ENCODE measurements around the gene UCP3. TPM values are rescaled to one million over a fixed set of nuclear protein-coding genes. Genes with fewer than 3 reads are reported as not detected.
"Not testable (repeated sequence)": the region's sequence is repeated elsewhere in the genome, so short reads cannot be mapped to it uniquely, and the experiment has no call there.

Gene UCP3
- total RNA-seq, 1 experiment from 2014 or later: 1.2 TPM

GRCh38 chr11:74000307-74001133 lies 8.4 kb downstream of the UCP3 start:
- DNase-seq: no peak
- peaks cover 4% of the 10 kb centered on the region; the same call in 1 of the 2 replicates for H3K36me3 ChIP-seq

GRCh38 chr11:73999581-74000306 lies 9.1 kb downstream of the UCP3 start:
- Histone ChIP-seq H3K27ac (no peak overlapping the region), H3K36me3 (peaks cover 4% of the 10 kb centered on the region; the same call in 1 of the 2 replicates), H3K27me3 (no peaks in the 10 kb centered on the region), H3K4me3 (no peak overlapping the region), H3K9me3 (replicated peaks) (no peaks in the 10 kb centered on the region), H3K4me1 (no peaks in the 10 kb centered on the region)
- DNase-seq: no peak

More at GRCh38 chr11:74000307-74001133, 8.4 kb downstream of the UCP3 start:
- Histone ChIP-seq H3K4me3 (no peak overlapping the region), H3K9me3 (replicated peaks) (no peaks in the 10 kb centered on the region), H3K4me1 (no peaks in the 10 kb centered on the region), H3K27me3 (no peaks in the 10 kb centered on the region), H3K27ac (no peak overlapping the region)

GRCh38 chr11:73998846-73999575 lies 9.9 kb downstream of the UCP3 start:
- no peak for DNase-seq
- H3K27me3 ChIP-seq: no peaks in the 10 kb centered on the region
- no peak overlapping the region for H3K27ac ChIP-seq
- no peaks in the 10 kb centered on the region for H3K9me3 ChIP-seq (replicated peaks)
- H3K4me1 ChIP-seq: no peaks in the 10 kb centered on the region
- no peak overlapping the region for H3K4me3 ChIP-seq
- peaks cover 4% of the 10 kb centered on the region; the same call in 1 of the 2 replicates for H3K36me3 ChIP-seq

GRCh38 chr11:73997120-73997770 lies 11.6 kb downstream of the UCP3 start:
- no peak overlapping the region for H3K27ac ChIP-seq
- no peak overlapping the region for H3K4me3 ChIP-seq
- H3K27me3 ChIP-seq: no peaks in the 10 kb centered on the region
- no peaks in the 10 kb centered on the region for H3K36me3 ChIP-seq
- H3K4me1 ChIP-seq: no peaks in the 10 kb centered on the region
- no peak for DNase-seq
- H3K9me3 ChIP-seq (replicated peaks): no peaks in the 10 kb centered on the region

GRCh38 chr11:73996161-73996747 lies 12.6 kb downstream of the UCP3 start:
- Histone ChIP-seq H3K36me3 (no peaks in the 10 kb centered on the region), H3K9me3 (replicated peaks) (no peaks in the 10 kb centered on the region), H3K27me3 (no peaks in the 10 kb centered on the region), H3K4me1 (no peaks in the 10 kb centered on the region), H3K4me3 (no peak overlapping the region), H3K27ac (no peak overlapping the region)
- DNase-seq: no peak

- Histone ChIP-seq H3K9me3 (replicated peaks) (no peaks in the 10 kb centered on the region), H3K4me3 (no peak overlapping the region), H3K27me3 (no peaks in the 10 kb centered on the region), H3K36me3 (no peaks in the 10 kb centered on the region), H3K4me1 (no peaks in the 10 kb centered on the region), H3K27ac (no peak overlapping the region)
- no peak for DNase-seq
Observed at GRCh38 chr11:73995731-73996130, 13.2 kb downstream of the UCP3 start.

GRCh38 chr11:73995247-73995646 lies 13.6 kb downstream of the UCP3 start:
- no peaks in the 10 kb centered on the region for H3K9me3 ChIP-seq (replicated peaks)
- H3K27me3 ChIP-seq: no peaks in the 10 kb centered on the region
- no peaks in the 10 kb centered on the region for H3K36me3 ChIP-seq
- H3K4me1 ChIP-seq: no peaks in the 10 kb centered on the region
- H3K4me3 ChIP-seq: no peak overlapping the region
- no peak for DNase-seq
- H3K27ac ChIP-seq: no peak overlapping the region

- Histone ChIP-seq H3K9me3 (replicated peaks) (no peaks in the 10 kb centered on the region), H3K4me3 (no peak overlapping the region), H3K36me3 (no peaks in the 10 kb centered on the region), H3K4me1 (no peaks in the 10 kb centered on the region), H3K27me3 (no peaks in the 10 kb centered on the region), H3K27ac (no peak overlapping the region)
- DNase-seq: no peak
Observed at GRCh38 chr11:73991471-73992006, 17.3 kb downstream of the UCP3 start.

GRCh38 chr11:73990730-73991129 lies 18.2 kb downstream of the UCP3 start:
- no peaks in the 10 kb centered on the region for H3K27me3 ChIP-seq
- no peaks in the 10 kb centered on the region for H3K36me3 ChIP-seq
- no peak overlapping the region for H3K4me3 ChIP-seq
- no peak for DNase-seq
- H3K27ac ChIP-seq: no peak overlapping the region
- no peaks in the 10 kb centered on the region for H3K4me1 ChIP-seq
- H3K9me3 ChIP-seq (replicated peaks): no peaks in the 10 kb centered on the region

GRCh38 chr11:73989156-73989555 lies 19.7 kb downstream of the UCP3 start:
- H3K27ac ChIP-seq: no peak overlapping the region
- H3K27me3 ChIP-seq: no peaks in the 10 kb centered on the region
- H3K4me1 ChIP-seq: no peaks in the 10 kb centered on the region
- H3K9me3 ChIP-seq (replicated peaks): no peaks in the 10 kb centered on the region
- no peak overlapping the region for H3K4me3 ChIP-seq
- no peak for DNase-seq
- no peaks in the 10 kb centered on the region for H3K36me3 ChIP-seq

- H3K27me3 ChIP-seq: no peaks in the 10 kb centered on the region
- H3K4me1 ChIP-seq: no peaks in the 10 kb centered on the region
- no peak for DNase-seq
- no peak overlapping the region for H3K4me3 ChIP-seq
- no peaks in the 10 kb centered on the region for H3K36me3 ChIP-seq
- H3K27ac ChIP-seq: no peak overlapping the region
- no peaks in the 10 kb centered on the region for H3K9me3 ChIP-seq (replicated peaks)
Observed at GRCh38 chr11:73988227-73988626, 20.7 kb downstream of the UCP3 start.

- not testable (repeated sequence) for DNase-seq; H3K27ac ChIP-seq; H3K4me3 ChIP-seq; H3K27me3 ChIP-seq; H3K4me1 ChIP-seq; H3K9me3 ChIP-seq (replicated peaks); H3K36me3 ChIP-seq
Observed at GRCh38 chr11:73985661-73986060, 23.2 kb downstream of the UCP3 start.

GRCh38 chr11:73983741-73984538 lies 24.9 kb downstream of the UCP3 start:
- Histone ChIP-seq H3K4me1 (peaks cover 7% of the 10 kb centered on the region; the same call in 1 of the 2 replicates), H3K27me3 (no peaks in the 10 kb centered on the region), H3K9me3 (replicated peaks) (no peaks in the 10 kb centered on the region), H3K27ac (peak overlapping the region; percentile 97), H3K36me3 (peaks cover 11% of the 10 kb centered on the region), H3K4me3 (peak overlapping the region; percentile 71)
- DNase-seq: peak; percentile 55 to 61
